HUES48 (cell line): Measurements from ENCODE around the gene ADCY3.
"Not testable (repeated sequence)": the region's sequence is repeated elsewhere in the genome, so short reads cannot be mapped to it uniquely, and the experiment has no call there.

Experiments used
- H3K27ac ChIP-seq: one replicate; pipeline ENCODE4 v1.7.0; 2013; ENCODE audit warnings: low read depth, low read length, inconsistent platforms
- H3K27me3 ChIP-seq: 2 replicates; pipeline ENCODE4 v1.6.1; 2013; ENCODE audit warnings: mild to moderate bottlenecking, low read length; ENCODE audit not compliant: control insufficient read depth, insufficient read depth
- H3K36me3 ChIP-seq: 2 replicates; pipeline ENCODE4 v1.6.1; 2013; ENCODE audit warnings: low read length; ENCODE audit not compliant: control insufficient read depth, insufficient read depth
- H3K4me1 ChIP-seq: 2 replicates; pipeline ENCODE4 v1.6.1; 2013; ENCODE audit warnings: mild to moderate bottlenecking, low read length; ENCODE audit not compliant: control insufficient read depth, insufficient read depth
- H3K4me3 ChIP-seq: 2 replicates; pipeline ENCODE4 v1.5.1; 2013; ENCODE audit warnings: mild to moderate bottlenecking, low read depth, low read length
- H3K9ac ChIP-seq: 2 replicates; pipeline ENCODE4 v1.6.1; 2013; ENCODE audit warnings: mild to moderate bottlenecking, low read depth, low read length, moderate library complexity
- H3K9me3 ChIP-seq: 2 replicates; pipeline ENCODE4 v1.6.1; 2013; ENCODE audit warnings: low read length; ENCODE audit not compliant: control insufficient read depth, insufficient read depth

The ADCY3 gene

GRCh38 chr2:24837996-24838513 lies 82.0 kb downstream of the ADCY3 start:
- Histone ChIP-seq H3K9ac (no peak overlapping the region), H3K27me3 (no peaks in the 10 kb centered on the region), H3K4me1 (peaks cover 7% of the 10 kb centered on the region), H3K36me3 (peaks cover 20% of the 10 kb centered on the region), H3K9me3 (no peaks in the 10 kb centered on the region), H3K27ac (no peak overlapping the region), H3K4me3 (no peak overlapping the region)

- Histone ChIP-seq H3K36me3 (peaks cover 20% of the 10 kb centered on the region), H3K9me3 (no peaks in the 10 kb centered on the region), H3K9ac (no peak overlapping the region), H3K27me3 (no peaks in the 10 kb centered on the region), H3K4me1 (peaks cover 16% of the 10 kb centered on the region), H3K27ac (no peak overlapping the region), H3K4me3 (no peak overlapping the region)
Observed at GRCh38 chr2:24836706-24837105, 83.3 kb downstream of the ADCY3 start.

GRCh38 chr2:24836206-24836605 lies 83.8 kb downstream of the ADCY3 start:
- no peak overlapping the region for H3K27ac ChIP-seq
- H3K27me3 ChIP-seq = no peaks in the 10 kb centered on the region
- H3K9me3 ChIP-seq = no peaks in the 10 kb centered on the region
- H3K36me3 ChIP-seq = peaks cover 23% of the 10 kb centered on the region
- peaks cover 16% of the 10 kb centered on the region for H3K4me1 ChIP-seq
- H3K9ac ChIP-seq = no peak overlapping the region
- H3K4me3 ChIP-seq = no peak overlapping the region

- H3K4me3 ChIP-seq, H3K9me3 ChIP-seq, H3K27ac ChIP-seq, H3K27me3 ChIP-seq, H3K9ac ChIP-seq: not testable (repeated sequence)
- Histone ChIP-seq H3K36me3 (peaks cover 27% of the 10 kb centered on the region), H3K4me1 (peaks cover 16% of the 10 kb centered on the region)
Observed at GRCh38 chr2:24835411-24835810, 84.6 kb downstream of the ADCY3 start.

GRCh38 chr2:24834733-24835395 lies 85.2 kb downstream of the ADCY3 start:
- no peak overlapping the region for H3K4me3 ChIP-seq
- H3K4me1 ChIP-seq = peaks cover 16% of the 10 kb centered on the region
- H3K9me3 ChIP-seq = no peaks in the 10 kb centered on the region
- H3K27ac ChIP-seq = no peak overlapping the region
- peaks cover 26% of the 10 kb centered on the region for H3K36me3 ChIP-seq
- no peaks in the 10 kb centered on the region for H3K27me3 ChIP-seq
- H3K9ac ChIP-seq = no peak overlapping the region

GRCh38 chr2:24833821-24834732 lies 86.0 kb downstream of the ADCY3 start:
- peaks cover 16% of the 10 kb centered on the region for H3K4me1 ChIP-seq
- no peak overlapping the region for H3K9ac ChIP-seq
- peaks cover 26% of the 10 kb centered on the region for H3K36me3 ChIP-seq
- no peak overlapping the region for H3K4me3 ChIP-seq
- no peaks in the 10 kb centered on the region for H3K9me3 ChIP-seq
- H3K27me3 ChIP-seq = no peaks in the 10 kb centered on the region
- H3K27ac ChIP-seq = no peak overlapping the region

- peaks cover 26% of the 10 kb centered on the region for H3K36me3 ChIP-seq
- H3K4me1 ChIP-seq = peaks cover 16% of the 10 kb centered on the region
- H3K9ac ChIP-seq = no peak overlapping the region
- H3K27me3 ChIP-seq = no peaks in the 10 kb centered on the region
- H3K9me3 ChIP-seq = no peaks in the 10 kb centered on the region
- no peak overlapping the region for H3K4me3 ChIP-seq
- H3K27ac ChIP-seq = no peak overlapping the region
Observed at GRCh38 chr2:24832931-24833701, 86.9 kb downstream of the ADCY3 start.

GRCh38 chr2:24832521-24832920 lies 87.5 kb downstream of the ADCY3 start:
- Histone ChIP-seq H3K4me3 (no peak overlapping the region), H3K9ac (no peak overlapping the region), H3K27me3 (no peaks in the 10 kb centered on the region), H3K36me3 (peaks cover 25% of the 10 kb centered on the region), H3K4me1 (peaks cover 20% of the 10 kb centered on the region), H3K9me3 (no peaks in the 10 kb centered on the region), H3K27ac (no peak overlapping the region)

GRCh38 chr2:24832073-24832461 lies 88.0 kb downstream of the ADCY3 start:
- Histone ChIP-seq H3K27me3 (no peaks in the 10 kb centered on the region), H3K9me3 (no peaks in the 10 kb centered on the region), H3K4me3 (no peak overlapping the region), H3K9ac (no peak overlapping the region), H3K27ac (no peak overlapping the region), H3K36me3 (peaks cover 21% of the 10 kb centered on the region), H3K4me1 (peaks cover 20% of the 10 kb centered on the region)

GRCh38 chr2:24831221-24832072 lies 88.6 kb downstream of the ADCY3 start:
- no peaks in the 10 kb centered on the region for H3K27me3 ChIP-seq
- no peak overlapping the region for H3K4me3 ChIP-seq
- H3K4me1 ChIP-seq = peaks cover 20% of the 10 kb centered on the region
- no peak overlapping the region for H3K27ac ChIP-seq
- H3K9me3 ChIP-seq = no peaks in the 10 kb centered on the region
- H3K9ac ChIP-seq = no peak overlapping the region
- peaks cover 18% of the 10 kb centered on the region for H3K36me3 ChIP-seq
